K562 (cell line): Measurements from ENCODE around the gene ATP6V1F. TPM values are rescaled to one million over a fixed set of nuclear protein-coding genes. Genes with fewer than 3 reads are reported as not detected.

Experiments used
- KAT7 ChIP-seq: sonication (generic); formaldehyde crosslinking; IDR thresholded peaks from 2 replicates; pipeline ENCODE4 v1.8.0; 2022; ENCODE audit warnings: missing genetic modification reagents, mild to moderate bottlenecking, borderline replicate concordance
- NR2F6 ChIP-seq: fragments of 450-650 bp; formaldehyde crosslinking; IDR thresholded peaks from 2 replicates; pipeline ENCODE4 v1.4.0; 2020; ENCODE audit warnings: mild to moderate bottlenecking
- POLR2AphosphoS5 ChIP-seq: IDR thresholded peaks from 2 replicates; pipeline ENCODE4 v1.6.1; 2011; ENCODE audit warnings: mild to moderate bottlenecking, low read depth, low read length, moderate library complexity; ENCODE audit not compliant: control insufficient read depth, insufficient read depth
- SREBF2 ChIP-seq: sonication (generic); formaldehyde crosslinking; IDR thresholded peaks from 2 replicates; pipeline ENCODE4 v1.4.0; 2020; ENCODE audit warnings: mild to moderate bottlenecking, missing genetic modification reagents
- ZBTB40 ChIP-seq, 2 experiments: fragments of 450-650 bp in 1 of 2; sonication (generic) in 1 of 2; formaldehyde crosslinking in 1 of 2; IDR thresholded peaks; 2 replicates each; pipeline versions ENCODE4 v1.7.1 to v1.9.0; 2016 to 2022; ENCODE audit warnings: inconsistent platforms in 1 of 2, mild to moderate bottlenecking in 1 of 2, missing genetic modification reagents in 1 of 2
- ZNF280A ChIP-seq: fragments of 450-650 bp; IDR thresholded peaks from 2 replicates; pipeline ENCODE4 v1.6.1; 2018; ENCODE audit warnings: mild to moderate bottlenecking, low read depth; ENCODE audit not compliant: partially characterized antibody
- ZNF707 ChIP-seq: fragments of 250-450 bp; sonication (Bioruptor Pico); conservative IDR thresholded peaks from 2 replicates; pipeline ENCODE4 v1.8.0; 2022; ENCODE audit warnings: inconsistent platforms, mild to moderate bottlenecking, moderate library complexity
- polyA plus RNA-seq, 8 experiments: library from polyadenylated mRNA; depleted of rRNA in 4 of 8; stranded (reverse) in 5 of 8; unstranded in 3 of 8; fragments of >200 nt; fragmentation: Nextera tagmentation in 2 of 8; fragmentation: Illumina TruSeq in 1 of 8; extraction: Ambion mirVana in 2 of 8; extraction: Trizol in 1 of 8; gene quantifications; 2 replicates each; pipeline versions ENCODE4 v1.2.1 to v1.2.3, GENCODE V29; 2011 to 2014; ENCODE audit warnings: inconsistent platforms in 1 of 8, missing spikeins in 1 of 8
- total RNA-seq, 7 experiments: library from RNA; depleted of rRNA in 6 of 7; stranded (reverse); fragments of >200 nt in 6 of 7; fragmentation: Illumina TruSeq in 2 of 7; extraction: Trizol in 2 of 7; gene quantifications; 2 replicates each; pipeline versions ENCODE4 v1.2.1 to v1.2.3, GENCODE V29; 2011 to 2021; ENCODE audit warnings: low replicate concordance in 1 of 7
- TF ChIP-seq, protein P1 (sequence below), 2 experiments: IDR thresholded peaks; 2 replicates each; pipeline ENCODE4 v1.6.1; 2011; ENCODE audit warnings: borderline replicate concordance in 1 of 2, control low read depth in 1 of 2, low read depth in 1 of 2, low read length in 1 of 2, mild to moderate bottlenecking in 1 of 2, mixed read lengths in 1 of 2, moderate library complexity in 1 of 2; ENCODE audit not compliant: insufficient read depth in 1 of 2, insufficient read length in 1 of 2, poor library complexity in 1 of 2, severe bottlenecking in 1 of 2; ENCODE audit errors: extremely low read depth in 1 of 2

Gene ATP6V1F
- total and polyA plus RNA-seq, 9 of the 15 experiments (the other 6 are each of a cell fraction or from before 2014, with no cell fraction given): 206 to 1,123 (median 542) TPM

DNA sequence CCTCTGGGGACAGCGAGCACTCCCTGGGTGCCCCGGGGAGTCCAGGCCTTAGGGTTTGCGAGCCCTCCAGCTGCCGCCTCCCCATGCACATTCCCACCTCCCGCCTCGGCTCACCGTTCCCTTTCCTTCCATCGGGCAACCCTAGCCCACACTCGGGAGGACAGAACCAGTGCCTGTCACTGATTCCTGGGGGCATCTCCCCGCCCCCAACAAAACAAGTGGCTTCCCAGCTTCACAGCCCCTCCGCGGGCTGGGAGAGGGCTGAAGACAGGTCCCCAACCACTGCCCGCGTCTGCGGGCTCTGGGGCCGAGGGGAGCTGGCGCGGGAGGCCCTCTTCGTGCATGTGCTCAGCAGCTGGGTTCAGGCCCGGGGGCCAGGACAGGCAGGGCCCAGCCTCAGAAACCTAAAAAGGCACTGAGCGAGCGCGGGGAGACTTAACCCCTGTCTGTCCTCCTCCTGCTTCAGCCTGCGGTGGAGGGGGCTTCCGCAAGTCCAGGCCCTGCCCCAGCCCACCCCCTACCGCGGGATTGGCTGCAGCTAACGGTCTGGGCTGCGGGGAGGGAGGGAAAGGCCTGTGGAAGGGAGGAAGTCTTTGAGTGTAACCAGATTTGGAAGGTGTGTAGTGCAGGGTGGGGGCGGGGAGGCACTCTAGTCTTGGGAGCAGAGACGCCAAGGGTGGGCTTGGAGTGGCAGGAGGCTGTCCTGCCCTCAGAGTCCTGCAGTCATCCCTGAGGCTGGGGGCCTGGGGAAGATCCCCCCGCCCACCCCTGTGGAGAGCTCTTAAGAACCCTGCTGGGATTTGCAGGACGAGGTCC, 31.3 kb upstream of the ATP6V1F start (continued):
- TF ChIP-seq ZNF280A (no peak), KAT7 (CRISPR knock-in tag) (peak; percentile 21; the same call in 1 of the 2 replicates), NR2F6 (CRISPR knock-in tag) (0 out of 2 replicates have a peak, but pooled peaks have one; percentile 37), POLR2AphosphoS5 (peak; percentile 87), ZBTB40 (IDR thresholded peaks at IDR 0.05) (peak; percentile 49; the same call in 1 of the 2 replicates), ZBTB40 (CRISPR knock-in tag; IDR thresholded peaks at IDR 0.05) (no peak), SREBF2 (CRISPR knock-in tag) (0 out of 2 replicates have a peak, but pooled peaks have one; percentile 66), ZNF707 (CRISPR knock-in tag) (peak; percentile 67; the same call in 1 of the 2 replicates)
- TF ChIP-seq, protein P1, sequence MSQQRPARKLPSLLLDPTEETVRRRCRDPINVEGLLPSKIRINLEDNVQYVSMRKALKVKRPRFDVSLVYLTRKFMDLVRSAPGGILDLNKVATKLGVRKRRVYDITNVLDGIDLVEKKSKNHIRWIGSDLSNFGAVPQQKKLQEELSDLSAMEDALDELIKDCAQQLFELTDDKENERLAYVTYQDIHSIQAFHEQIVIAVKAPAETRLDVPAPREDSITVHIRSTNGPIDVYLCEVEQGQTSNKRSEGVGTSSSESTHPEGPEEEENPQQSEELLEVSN (IDR thresholded peaks at IDR 0.05; ENCODE audit: borderline replicate concordance in 1 of 2, extremely low read depth in 1 of 2, insufficient read depth in 1 of 2, insufficient read length in 1 of 2, low read depth in 1 of 2, low read length in 1 of 2, poor library complexity in 1 of 2, severe bottlenecking in 1 of 2): peak; percentile 79 to 90
